Measurements from ENCODE around the gene HACL1. TPM values are rescaled to one million over a fixed set of nuclear protein-coding genes. Genes with fewer than 3 reads are reported as not detected.
A peak's percentile ranks its signal among the peaks of the same experiment; 100 is the strongest.

The HACL1 gene
- total and polyA plus RNA-seq, 10 of the 15 experiments (the other 5 are each of a cell fraction or from before 2014, with no cell fraction given) = 19.4 to 48.7 (median 30.1) TPM

DNA sequence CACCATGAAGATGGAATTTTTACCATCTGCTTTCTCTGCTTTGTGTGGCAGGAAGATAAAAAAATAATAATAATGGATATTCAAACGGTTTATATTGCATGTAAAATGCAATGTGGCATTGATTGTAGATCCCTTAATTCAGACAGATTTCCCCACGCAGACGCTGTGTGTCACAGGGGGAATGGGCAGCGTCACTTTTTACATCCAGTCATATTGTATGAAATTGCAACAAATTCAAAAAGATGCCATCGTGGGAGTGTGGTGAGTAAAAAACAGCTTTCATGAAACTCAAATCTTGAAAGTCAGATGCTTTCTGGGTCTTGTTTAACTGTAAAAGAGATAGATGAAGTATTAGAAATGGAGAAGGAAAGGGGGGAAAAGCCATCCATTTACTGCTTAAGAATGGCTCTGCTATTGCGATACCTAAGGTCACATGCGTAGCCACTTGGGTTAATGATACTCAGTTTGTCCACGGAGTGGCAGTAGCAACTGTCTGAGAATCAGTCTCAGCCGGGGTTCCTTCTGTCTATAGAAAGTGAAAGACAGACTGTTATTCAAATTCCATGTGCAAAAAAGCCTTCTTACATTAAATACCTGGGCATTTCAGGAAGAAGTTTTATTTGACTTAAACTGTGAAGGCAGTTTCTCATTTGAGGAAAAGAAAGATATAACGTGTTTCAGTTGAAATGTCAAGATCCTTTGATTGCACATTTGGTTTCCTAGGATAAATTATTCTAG is 28.7 kb upstream of the HACL1 start (continued):
- TF ChIP-seq, protein P1, sequence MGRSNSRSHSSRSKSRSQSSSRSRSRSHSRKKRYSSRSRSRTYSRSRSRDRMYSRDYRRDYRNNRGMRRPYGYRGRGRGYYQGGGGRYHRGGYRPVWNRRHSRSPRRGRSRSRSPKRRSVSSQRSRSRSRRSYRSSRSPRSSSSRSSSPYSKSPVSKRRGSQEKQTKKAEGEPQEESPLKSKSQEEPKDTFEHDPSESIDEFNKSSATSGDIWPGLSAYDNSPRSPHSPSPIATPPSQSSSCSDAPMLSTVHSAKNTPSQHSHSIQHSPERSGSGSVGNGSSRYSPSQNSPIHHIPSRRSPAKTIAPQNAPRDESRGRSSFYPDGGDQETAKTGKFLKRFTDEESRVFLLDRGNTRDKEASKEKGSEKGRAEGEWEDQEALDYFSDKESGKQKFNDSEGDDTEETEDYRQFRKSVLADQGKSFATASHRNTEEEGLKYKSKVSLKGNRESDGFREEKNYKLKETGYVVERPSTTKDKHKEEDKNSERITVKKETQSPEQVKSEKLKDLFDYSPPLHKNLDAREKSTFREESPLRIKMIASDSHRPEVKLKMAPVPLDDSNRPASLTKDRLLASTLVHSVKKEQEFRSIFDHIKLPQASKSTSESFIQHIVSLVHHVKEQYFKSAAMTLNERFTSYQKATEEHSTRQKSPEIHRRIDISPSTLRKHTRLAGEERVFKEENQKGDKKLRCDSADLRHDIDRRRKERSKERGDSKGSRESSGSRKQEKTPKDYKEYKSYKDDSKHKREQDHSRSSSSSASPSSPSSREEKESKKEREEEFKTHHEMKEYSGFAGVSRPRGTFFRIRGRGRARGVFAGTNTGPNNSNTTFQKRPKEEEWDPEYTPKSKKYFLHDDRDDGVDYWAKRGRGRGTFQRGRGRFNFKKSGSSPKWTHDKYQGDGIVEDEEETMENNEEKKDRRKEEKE (IDR thresholded peaks at IDR 0.05) = no peak
- TF ChIP-seq NFYA (IDR thresholded peaks at IDR 0.05; ENCODE audit: borderline replicate concordance, low read depth, low read length) = no peak
- TF ChIP-seq POLR2A (IDR thresholded peaks at IDR 0.05; ENCODE audit: low read depth, low read length) = no peak
- peak; percentile 66 to 88 (median 82) for TF ChIP-seq CTCF (IDR thresholded peaks at IDR 0.05 in 2 of 3, conservative IDR thresholded peaks at IDR 0.05 in 1 of 3; ENCODE audit: control insufficient read depth in 2 of 3, extremely low read depth in 1 of 3, insufficient read depth in 1 of 3, low read depth in 3 of 3, low read length in 3 of 3)
- no peak for TF ChIP-seq NR2C2 (IDR thresholded peaks at IDR 0.05; ENCODE audit: borderline replicate concordance, control insufficient read depth, insufficient read length, low read depth)
- TF ChIP-seq KDM1A (IDR thresholded peaks at IDR 0.05; ENCODE audit: borderline replicate concordance) = no peak
- TF ChIP-seq EGR1 (IDR thresholded peaks at IDR 0.05; ENCODE audit: borderline replicate concordance in 1 of 2, low read depth in 2 of 2, low read length in 2 of 2) = no peak
- no peak for TF ChIP-seq PAX5 (IDR thresholded peaks at IDR 0.05; ENCODE audit: borderline replicate concordance, low read depth, low read length)
- peak; percentile 20; the same call in 1 of the 2 replicates for TF ChIP-seq USF2 (IDR thresholded peaks at IDR 0.05; ENCODE audit: borderline replicate concordance, low read depth, low read length)
- no peak for TF ChIP-seq E4F1 (IDR thresholded peaks at IDR 0.05; ENCODE audit: borderline replicate concordance, partially characterized antibody)
- no peak for TF ChIP-seq SP1 (IDR thresholded peaks at IDR 0.05; ENCODE audit: low read depth, low read length)
- TF ChIP-seq MAX (IDR thresholded peaks at IDR 0.05; ENCODE audit: low read depth, low read length) = peak; percentile 32; the same call in 1 of the 2 replicates
- no peak for TF ChIP-seq SMAD1 (IDR thresholded peaks at IDR 0.05; ENCODE audit: low read depth, partially characterized antibody)
- no peak for TF ChIP-seq GATAD2B (conservative IDR thresholded peaks at IDR 0.05; ENCODE audit: low read depth)
- TF ChIP-seq ZNF217 (IDR thresholded peaks at IDR 0.05) = 0 out of 2 replicates have a peak, but pooled peaks have one; percentile 14
- TF ChIP-seq, protein P2, sequence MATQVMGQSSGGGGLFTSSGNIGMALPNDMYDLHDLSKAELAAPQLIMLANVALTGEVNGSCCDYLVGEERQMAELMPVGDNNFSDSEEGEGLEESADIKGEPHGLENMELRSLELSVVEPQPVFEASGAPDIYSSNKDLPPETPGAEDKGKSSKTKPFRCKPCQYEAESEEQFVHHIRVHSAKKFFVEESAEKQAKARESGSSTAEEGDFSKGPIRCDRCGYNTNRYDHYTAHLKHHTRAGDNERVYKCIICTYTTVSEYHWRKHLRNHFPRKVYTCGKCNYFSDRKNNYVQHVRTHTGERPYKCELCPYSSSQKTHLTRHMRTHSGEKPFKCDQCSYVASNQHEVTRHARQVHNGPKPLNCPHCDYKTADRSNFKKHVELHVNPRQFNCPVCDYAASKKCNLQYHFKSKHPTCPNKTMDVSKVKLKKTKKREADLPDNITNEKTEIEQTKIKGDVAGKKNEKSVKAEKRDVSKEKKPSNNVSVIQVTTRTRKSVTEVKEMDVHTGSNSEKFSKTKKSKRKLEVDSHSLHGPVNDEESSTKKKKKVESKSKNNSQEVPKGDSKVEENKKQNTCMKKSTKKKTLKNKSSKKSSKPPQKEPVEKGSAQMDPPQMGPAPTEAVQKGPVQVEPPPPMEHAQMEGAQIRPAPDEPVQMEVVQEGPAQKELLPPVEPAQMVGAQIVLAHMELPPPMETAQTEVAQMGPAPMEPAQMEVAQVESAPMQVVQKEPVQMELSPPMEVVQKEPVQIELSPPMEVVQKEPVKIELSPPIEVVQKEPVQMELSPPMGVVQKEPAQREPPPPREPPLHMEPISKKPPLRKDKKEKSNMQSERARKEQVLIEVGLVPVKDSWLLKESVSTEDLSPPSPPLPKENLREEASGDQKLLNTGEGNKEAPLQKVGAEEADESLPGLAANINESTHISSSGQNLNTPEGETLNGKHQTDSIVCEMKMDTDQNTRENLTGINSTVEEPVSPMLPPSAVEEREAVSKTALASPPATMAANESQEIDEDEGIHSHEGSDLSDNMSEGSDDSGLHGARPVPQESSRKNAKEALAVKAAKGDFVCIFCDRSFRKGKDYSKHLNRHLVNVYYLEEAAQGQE (IDR thresholded peaks at IDR 0.05; ENCODE audit: low read depth, low read length) = no peak

Measured in GM12878 (cell line).